Spleen (tissue), 11 donors: ENCODE data around the gene MED13. TPM values are rescaled to one million over a fixed set of nuclear protein-coding genes. Genes with fewer than 3 reads are reported as not detected.

Source experiments
- DNase-seq: peaks from one replicate; pipeline ENCODE4 v3.0.0-alpha.2; 2020
- H3K27ac ChIP-seq, 8 donors: fragments of 200-600 bp; sonication (generic) in 7 of 8; 1 replicate in 4 of 8; 2 replicates in 4 of 8; pipeline versions ENCODE4 v1.5.0 to v1.8.0; 2016 to 2021; ENCODE audit warnings: inconsistent platforms in 4 of 8, mild to moderate bottlenecking in 4 of 8, moderate library complexity in 1 of 8
- H3K27me3 ChIP-seq, 7 donors: fragments of 200-600 bp; sonication (generic) in 6 of 7; replicated peaks in 1 of 7; 1 replicate in 4 of 7; 2 replicates in 3 of 7; pipeline versions ENCODE4 v1.5.0 to v1.8.0; 2016 to 2021; ENCODE audit warnings: inconsistent platforms in 3 of 7, mild to moderate bottlenecking in 1 of 7
- H3K36me3 ChIP-seq, 6 donors: fragments of 200-600 bp; sonication (generic) in 5 of 6; 1 replicate in 4 of 6; 2 replicates in 2 of 6; pipeline versions ENCODE4 v1.5.0 to v1.8.0; 2016 to 2021; ENCODE audit warnings: inconsistent platforms in 2 of 6
- H3K4me1 ChIP-seq, 6 donors: fragments of 200-600 bp; sonication (generic) in 5 of 6; 1 replicate in 3 of 6; 2 replicates in 3 of 6; pipeline versions ENCODE4 v1.5.0 to v1.8.0; 2016 to 2021; ENCODE audit warnings: inconsistent platforms in 3 of 6
- H3K4me3 ChIP-seq, 8 donors: fragments of 200-600 bp; sonication (generic) in 7 of 8; 1 replicate in 4 of 8; 2 replicates in 4 of 8; pipeline versions ENCODE4 v1.5.0 to v1.8.0; 2016 to 2021; ENCODE audit warnings: inconsistent platforms in 4 of 8, mild to moderate bottlenecking in 4 of 8, moderate library complexity in 2 of 8
- H3K9me3 ChIP-seq, 8 donors: fragments of 200-600 bp; sonication (generic) in 7 of 8; 1 replicate in 4 of 8; 2 replicates in 4 of 8; pipeline versions ENCODE4 v1.5.0 to v1.8.0; 2016 to 2021; ENCODE audit warnings: inconsistent platforms in 4 of 8
- CTCF ChIP-seq, 11 experiments: fragments of 200-600 bp in 7 of 11; fragments of 450-650 bp in 4 of 11; sonication (generic) in 4 of 11; IDR thresholded peaks in 8 of 11; conservative IDR thresholded peaks in 3 of 11; 1 replicate in 7 of 11; 2 replicates in 4 of 11; pipeline versions ENCODE4 v1.4.0 to v1.8.0; 2016 to 2021; ENCODE audit warnings: antibody characterized with exemption in 11 of 11, inconsistent platforms in 4 of 11, mild to moderate bottlenecking in 1 of 11
- POLR2A ChIP-seq, 3 donors: fragments of 450-650 bp; IDR thresholded peaks; one replicate each; pipeline ENCODE4 v1.5.1; 2017; ENCODE audit warnings: antibody characterized with exemption in 3 of 3, mild to moderate bottlenecking in 1 of 3
- POLR2AphosphoS5 ChIP-seq, 3 donors: sonication (generic); formaldehyde crosslinking; IDR thresholded peaks; one replicate each; pipeline ENCODE4 v1.5.1; 2017; ENCODE audit warnings: antibody characterized with exemption in 3 of 3
- WGBS, 5 donors: extraction: QIAGEN DNeasy Blood & Tissue Kit in 3 of 5; methylation state at CpG; one replicate each; pipeline versions ENCODE4 v1.1.5 to v1.1.7; 2013 to 2018; 5-methylcytosine and 5-hydroxymethylcytosine counted together
- intact Hi-C: fragments of 100-400 bp; cut with DNase I; formaldehyde crosslinking; loops from one replicate; pipeline ENCODE4 v1.15.0; 2023; ENCODE audit warnings: low total_unique reads
- polyA plus RNA-seq, 3 donors: library from polyadenylated mRNA; stranded (reverse); fragments of 200-250 nt; gene quantifications; one replicate each; pipeline ENCODE4 v1.2.1, GENCODE V29; 2013
- total RNA-seq, 7 donors: library from RNA; depleted of rRNA in 3 of 7; stranded (reverse); fragments of >200 nt in 3 of 7; fragmentation: NEBNext Ultra II Directional in 4 of 7; extraction: Animal tissue kit (Norgen Biotek cat#: 25700) in 4 of 7; gene quantifications; one replicate each; pipeline versions ENCODE4 v1.1.0 to v1.2.1, GENCODE V29; 2016 to 2021
- donor health status: healthy with polysubstance abuse.
- donor health status: DM: no; HTN: no; CAD: no; lungs with moderate emphysema.
- donor health status: DM: no; HTN: no; CAD: no.
- donor health status: Bipolar disorder and iron deficiency.
- donor health status: healthy.
- donor health status: DM: no; HTN: no; CAD: no.
- donor health status: DM: yes; HTN: yes; CAD: no.

MED13 gene
- total and polyA plus RNA-seq, 10 donors, result 4.0 to 104 (median 79.8) TPM

- Histone ChIP-seq H3K27ac (no peak overlapping the region), H3K27me3 (no peaks in the 10 kb centered on the region), H3K9me3 (no peaks in the 10 kb centered on the region), H3K4me3 (no peak overlapping the region), H3K36me3 (peaks cover 0 to 78% (median 20%) of the 10 kb centered on the region in 6 donors), H3K4me1 (peaks cover 35 to 100% (median 79%) of the 10 kb centered on the region in 6 donors)
- DNase-seq, result no peak
- 69 to 92% (median 89%) methylated on average over 4 of the region's 4 CpGs for WGBS, 5 donors
- intact Hi-C loops, result no loop called here
- TF ChIP-seq CTCF (IDR thresholded peaks at IDR 0.05 in 8 of 11, conservative IDR thresholded peaks at IDR 0.05 in 3 of 11) (no peak), POLR2A (IDR thresholded peaks at IDR 0.05) (no peak), POLR2AphosphoS5 (IDR thresholded peaks at IDR 0.05) (no peak)
Measured at GRCh38 chr17:62058611-62059010, 6.5 kb downstream of the MED13 start.

- H3K27me3 ChIP-seq, result no peaks in the 10 kb centered on the region
- intact Hi-C loops, result no loop called here
- 72 to 92% (median 83%) methylated on average over 1 of the region's 1 CpG for WGBS, 5 donors
- TF ChIP-seq CTCF (IDR thresholded peaks at IDR 0.05 in 8 of 11, conservative IDR thresholded peaks at IDR 0.05 in 3 of 11), result no peak
- no peak for TF ChIP-seq POLR2A (IDR thresholded peaks at IDR 0.05)
- TF ChIP-seq POLR2AphosphoS5 (IDR thresholded peaks at IDR 0.05), result no peak
- peaks cover 0 to 80% (median 20%) of the 10 kb centered on the region in 6 donors for H3K36me3 ChIP-seq
- H3K4me1 ChIP-seq, result peaks cover 25 to 100% (median 74%) of the 10 kb centered on the region in 6 donors
- no peak overlapping the region for H3K4me3 ChIP-seq
- no peak overlapping the region for H3K27ac ChIP-seq
- no peak for DNase-seq
- H3K9me3 ChIP-seq, result no peaks in the 10 kb centered on the region
Measured at GRCh38 chr17:62057696-62058095, 7.4 kb downstream of the MED13 start.

GRCh38 chr17:62052765-62053338 is 12.2 kb downstream of the MED13 start:
- Histone ChIP-seq H3K4me1 (peaks cover 3 to 91% (median 40%) of the 10 kb centered on the region in 6 donors), H3K36me3 (peaks cover 0 to 86% (median 40%) of the 10 kb centered on the region in 6 donors), H3K4me3 (no peak overlapping the region), H3K27ac (no peak overlapping the region), H3K27me3 (no peaks in the 10 kb centered on the region), H3K9me3 (no peaks in the 10 kb centered on the region)
- DNase-seq, result no peak
- WGBS, 5 donors, result 54 to 75% (median 69%) methylated on average over 2 of the region's 2 CpGs
- intact Hi-C loops, result no loop called here
- TF ChIP-seq POLR2AphosphoS5 (IDR thresholded peaks at IDR 0.05), result no peak
- no peak for TF ChIP-seq POLR2A (IDR thresholded peaks at IDR 0.05)
- no peak for TF ChIP-seq CTCF (IDR thresholded peaks at IDR 0.05 in 8 of 11, conservative IDR thresholded peaks at IDR 0.05 in 3 of 11)

- intact Hi-C loops, result no loop called here
- no peak overlapping the region for H3K27ac ChIP-seq
- H3K9me3 ChIP-seq, result no peaks in the 10 kb centered on the region
- WGBS, 5 donors, result 71 to 91% (median 81%) methylated on average over 2 of the region's 2 CpGs
- DNase-seq, result no peak
- H3K4me1 ChIP-seq, result peaks cover 0 to 83% (median 26%) of the 10 kb centered on the region in 6 donors
- no peaks in the 10 kb centered on the region for H3K27me3 ChIP-seq
- H3K4me3 ChIP-seq, result no peak overlapping the region
- TF ChIP-seq POLR2AphosphoS5 (IDR thresholded peaks at IDR 0.05), result no peak
- no peak for TF ChIP-seq CTCF (IDR thresholded peaks at IDR 0.05 in 8 of 11, conservative IDR thresholded peaks at IDR 0.05 in 3 of 11)
- no peak for TF ChIP-seq POLR2A (IDR thresholded peaks at IDR 0.05)
- H3K36me3 ChIP-seq, result peaks cover 0 to 94% (median 53%) of the 10 kb centered on the region in 6 donors
Measured at GRCh38 chr17:62051053-62051452, 14.0 kb downstream of the MED13 start.
